Measurements from ENCODE around the gene CDCA7.
"Not testable (repeated sequence)": the region's sequence is repeated elsewhere in the genome, so short reads cannot be mapped to it uniquely, and the experiment has no call there.

Gene CDCA7

DNA sequence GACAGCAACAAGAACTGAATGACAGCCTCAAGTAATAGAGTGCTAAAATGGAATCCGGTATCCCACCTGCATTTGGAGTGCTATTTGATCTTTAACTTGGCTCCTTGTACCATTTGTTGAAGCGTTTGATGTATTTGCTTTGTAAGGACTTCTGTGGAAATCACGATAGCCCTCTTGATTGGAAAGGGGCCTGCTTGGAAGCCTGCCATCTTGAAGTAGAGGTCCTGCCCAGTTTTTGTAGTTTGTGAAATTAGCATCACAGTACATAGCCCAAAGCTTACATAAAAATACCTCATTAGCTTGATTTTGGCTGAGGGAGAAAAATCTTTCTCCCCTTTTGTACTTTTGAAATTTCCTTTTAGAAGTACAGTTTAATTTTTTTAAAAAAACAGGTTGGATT is 2.7 kb downstream of the CDCA7 start:
- FAIRE-seq (no peak), DNase-seq (ENCODE audit: insufficient read length, low spot score) (no peak)

GRCh38 chr2:173358616-173359015 is 3.9 kb downstream of the CDCA7 start:
- FAIRE-seq, result no peak
- no peak for DNase-seq (ENCODE audit: insufficient read length, low spot score)

DNA sequence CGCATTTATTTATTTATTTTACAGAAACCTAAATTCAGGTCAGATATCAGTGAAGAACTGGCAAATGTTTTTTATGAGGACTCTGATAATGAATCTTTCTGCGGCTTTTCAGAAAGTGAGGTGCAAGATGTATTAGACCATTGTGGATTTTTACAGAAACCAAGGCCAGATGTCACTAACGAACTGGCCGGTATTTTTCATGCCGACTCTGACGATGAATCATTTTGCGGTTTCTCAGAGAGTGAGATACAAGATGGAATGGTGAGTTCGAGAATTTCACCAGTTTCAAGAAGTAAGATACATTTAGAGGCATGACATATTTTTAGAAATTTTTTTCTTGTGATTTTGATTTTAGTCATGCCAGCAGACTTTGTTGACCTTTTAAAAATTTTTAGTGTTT is 4.6 kb downstream of the CDCA7 start:
- FAIRE-seq (no peak), DNase-seq (ENCODE audit: insufficient read length, low spot score) (no peak)

DNA sequence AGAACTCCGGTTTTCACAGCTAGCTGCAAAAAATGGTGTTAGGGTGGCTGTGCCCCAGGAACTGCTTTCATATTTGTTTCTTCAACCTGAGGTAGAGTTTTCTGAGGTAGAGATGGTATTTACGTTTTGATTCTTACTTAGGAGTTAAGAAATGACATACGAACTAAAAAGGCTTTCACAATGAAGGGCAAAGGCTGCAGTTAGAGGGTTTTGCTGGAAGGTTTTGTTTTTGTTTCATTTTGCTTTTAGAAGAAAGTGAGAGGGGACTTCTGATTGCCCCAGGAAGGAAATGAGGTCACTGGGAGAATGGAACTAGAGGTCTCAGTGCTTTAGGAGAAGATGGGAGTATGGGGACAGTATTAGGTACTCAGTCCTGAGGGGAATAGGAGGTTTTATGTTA is 15.5 kb downstream of the CDCA7 start:
- no peak for FAIRE-seq
- DNase-seq (ENCODE audit: insufficient read length, low spot score), result no peak

DNA sequence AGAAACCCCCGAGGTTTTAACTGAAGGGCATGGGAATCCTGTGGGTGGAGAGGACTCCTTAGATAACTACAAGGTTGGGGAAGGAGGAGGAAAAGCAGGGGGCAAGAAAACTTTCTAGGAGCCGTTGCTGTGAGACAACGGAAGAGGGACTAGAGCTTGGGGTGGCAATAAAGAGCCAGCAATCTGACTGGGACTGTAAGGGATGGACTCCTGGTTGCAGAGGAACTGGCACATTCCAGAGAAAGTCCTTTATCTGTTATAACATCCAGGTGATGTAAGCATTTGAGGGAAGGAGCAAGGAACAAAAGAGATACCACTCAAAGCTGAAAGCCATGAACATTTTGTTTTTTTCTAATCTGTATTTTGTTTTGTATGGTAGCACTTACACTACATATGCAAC is 16.4 kb downstream of the CDCA7 start:
- DNase-seq (ENCODE audit: insufficient read length, low spot score) (no peak), FAIRE-seq (no peak)

GRCh38 chr2:173373290-173373689 is 18.6 kb downstream of the CDCA7 start:
- FAIRE-seq (no peak), DNase-seq (ENCODE audit: insufficient read length, low spot score) (no peak)

GRCh38 chr2:173374634-173375033 is 20.0 kb downstream of the CDCA7 start:
- DNase-seq (ENCODE audit: insufficient read length, low spot score), result no peak
- FAIRE-seq, result no peak

DNA sequence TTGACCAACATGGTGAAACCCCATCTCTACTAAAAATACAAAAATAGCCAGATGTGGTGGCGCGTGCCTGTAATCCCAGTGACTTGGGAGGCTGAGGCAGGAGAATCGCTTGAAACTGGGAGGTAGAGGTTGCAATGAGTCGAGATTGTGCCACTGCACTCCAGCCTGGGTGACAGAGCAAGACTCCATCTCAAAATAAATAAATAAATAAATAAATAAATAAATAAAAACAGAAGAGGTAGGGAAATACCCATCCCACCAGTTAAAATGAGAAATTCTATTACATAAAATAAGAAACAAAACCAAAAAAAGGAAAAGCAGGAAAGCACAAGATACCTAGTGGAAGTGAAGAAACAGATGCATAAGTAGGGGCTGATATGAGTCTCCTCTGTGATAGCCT is 30.9 kb downstream of the CDCA7 start:
- FAIRE-seq, result not testable (repeated sequence)

DNA sequence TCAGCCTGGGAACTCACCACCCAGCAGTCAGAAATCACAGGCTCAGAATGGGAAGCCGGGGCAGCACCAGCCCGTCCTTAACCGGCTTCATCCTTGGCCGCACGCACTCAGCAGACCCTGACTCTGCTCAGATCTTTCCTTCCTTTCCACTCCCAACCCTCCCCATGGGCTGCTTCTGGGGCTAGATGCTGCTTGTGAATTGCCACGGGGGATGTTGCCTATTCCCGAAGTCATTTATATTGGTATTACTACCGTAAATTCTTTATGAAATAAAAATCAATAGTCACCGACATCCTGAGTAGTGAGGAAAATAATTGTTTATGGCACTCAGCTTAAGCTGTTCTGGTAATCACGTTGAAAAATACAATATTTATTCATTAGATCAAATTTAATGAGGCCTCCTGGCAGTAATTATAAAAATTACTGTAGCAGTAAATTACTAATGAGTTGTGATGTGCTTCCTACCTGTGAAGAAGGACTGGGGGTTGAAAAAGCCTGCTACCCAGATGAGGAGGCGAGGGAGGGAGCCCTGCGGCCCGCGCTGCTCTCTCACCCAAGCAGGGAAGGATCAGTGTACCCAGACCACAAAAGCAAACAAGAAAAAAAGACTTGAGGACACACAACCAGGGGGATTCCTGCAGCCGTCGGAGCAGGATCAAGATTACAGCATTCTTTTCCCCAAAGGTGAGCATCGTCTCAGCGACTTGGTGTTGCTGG is 31.5 kb downstream of the CDCA7 start:
- FAIRE-seq (no peak), DNase-seq (ENCODE audit: insufficient read length, low spot score) (no peak)

More for the DNA sequence above, 30.9 kb downstream of the CDCA7 start:
- not testable (repeated sequence) for DNase-seq (ENCODE audit: insufficient read length, low spot score)

- DNase-seq (ENCODE audit: insufficient read length, low spot score), result no peak
Observed at GRCh38 chr2:173386738-173387065, 32.0 kb downstream of the CDCA7 start.

GRCh38 chr2:173387079-173387478 is 32.4 kb downstream of the CDCA7 start:
- DNase-seq (ENCODE audit: insufficient read length, low spot score), result no peak
- FAIRE-seq, result no peak

More at GRCh38 chr2:173386738-173387065, 32.0 kb downstream of the CDCA7 start:
- no peak for FAIRE-seq

DNA sequence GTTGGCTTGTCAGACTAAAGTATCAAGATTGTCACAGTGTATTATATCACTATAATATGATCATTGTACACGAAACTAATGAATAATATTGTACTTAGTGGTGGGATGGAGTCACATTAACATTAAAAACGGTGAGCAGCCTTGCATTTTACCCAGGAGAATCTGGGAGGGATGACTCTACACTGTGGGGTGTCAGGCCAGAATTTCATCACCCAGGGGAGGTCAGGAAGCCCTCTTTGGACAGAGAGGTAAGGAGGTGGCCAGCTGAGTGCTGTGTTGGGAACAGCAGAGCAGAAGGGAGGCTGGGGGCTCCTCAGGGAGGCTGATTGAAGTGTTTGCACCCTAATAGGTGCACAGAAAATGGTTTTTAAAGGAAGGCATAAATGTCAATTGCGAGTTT is 33.0 kb downstream of the CDCA7 start:
- FAIRE-seq (no peak), DNase-seq (ENCODE audit: insufficient read length, low spot score) (no peak)

GRCh38 chr2:173388795-173389194 is 34.1 kb downstream of the CDCA7 start:
- no peak for DNase-seq (ENCODE audit: insufficient read length, low spot score)
- FAIRE-seq, result no peak

GRCh38 chr2:173390036-173390435 is 35.4 kb downstream of the CDCA7 start:
- FAIRE-seq (no peak), DNase-seq (ENCODE audit: insufficient read length, low spot score) (no peak)

DNA sequence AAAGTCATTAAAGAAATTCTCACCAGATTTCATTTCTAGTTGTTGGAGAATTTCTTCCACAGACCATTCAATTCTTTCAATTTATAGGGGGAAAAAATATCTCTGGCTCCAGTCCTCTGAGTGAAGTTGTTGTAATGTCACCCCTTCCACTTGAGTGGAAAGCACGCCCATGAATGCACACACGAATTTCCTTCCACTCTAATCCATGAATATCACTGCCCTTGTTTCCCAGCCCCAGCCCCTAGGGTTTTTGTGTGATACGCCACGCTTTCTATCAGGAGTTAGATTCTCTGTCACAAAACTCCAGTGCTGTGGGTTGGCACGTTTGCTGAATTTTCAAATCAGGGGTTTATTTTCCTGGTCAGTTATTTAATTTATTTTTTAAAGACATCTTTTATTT is 38.1 kb downstream of the CDCA7 start:
- DNase-seq (ENCODE audit: insufficient read length, low spot score) (no peak), FAIRE-seq (no peak)

DNA sequence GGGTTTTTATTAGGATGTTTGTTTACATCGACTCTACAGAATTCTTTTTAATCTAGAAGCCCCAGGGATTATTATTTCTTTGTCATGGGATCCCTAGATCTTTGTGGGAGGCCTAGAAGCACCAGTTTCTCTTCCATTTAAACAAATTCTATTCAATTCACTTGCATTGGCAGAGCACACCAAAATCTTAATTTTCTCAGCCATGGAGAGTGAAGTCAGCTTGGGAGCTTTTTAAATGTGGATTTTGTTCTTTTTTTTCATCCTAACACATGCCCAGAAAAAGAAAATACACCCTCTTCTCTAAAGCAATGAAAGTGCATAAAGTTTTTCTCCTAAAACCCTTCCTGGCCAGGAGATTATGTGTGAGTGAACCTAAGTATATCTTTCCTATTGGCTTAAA is 38.5 kb downstream of the CDCA7 start:
- DNase-seq (ENCODE audit: insufficient read length, low spot score) (no peak), FAIRE-seq (no peak)

GRCh38 chr2:173393636-173394035 is 39.0 kb downstream of the CDCA7 start:
- DNase-seq (ENCODE audit: insufficient read length, low spot score), result no peak
- FAIRE-seq, result no peak

GRCh38 chr2:173394091-173394974 is 39.7 kb downstream of the CDCA7 start:
- no peak for DNase-seq (ENCODE audit: insufficient read length, low spot score)
- FAIRE-seq, result no peak

DNA sequence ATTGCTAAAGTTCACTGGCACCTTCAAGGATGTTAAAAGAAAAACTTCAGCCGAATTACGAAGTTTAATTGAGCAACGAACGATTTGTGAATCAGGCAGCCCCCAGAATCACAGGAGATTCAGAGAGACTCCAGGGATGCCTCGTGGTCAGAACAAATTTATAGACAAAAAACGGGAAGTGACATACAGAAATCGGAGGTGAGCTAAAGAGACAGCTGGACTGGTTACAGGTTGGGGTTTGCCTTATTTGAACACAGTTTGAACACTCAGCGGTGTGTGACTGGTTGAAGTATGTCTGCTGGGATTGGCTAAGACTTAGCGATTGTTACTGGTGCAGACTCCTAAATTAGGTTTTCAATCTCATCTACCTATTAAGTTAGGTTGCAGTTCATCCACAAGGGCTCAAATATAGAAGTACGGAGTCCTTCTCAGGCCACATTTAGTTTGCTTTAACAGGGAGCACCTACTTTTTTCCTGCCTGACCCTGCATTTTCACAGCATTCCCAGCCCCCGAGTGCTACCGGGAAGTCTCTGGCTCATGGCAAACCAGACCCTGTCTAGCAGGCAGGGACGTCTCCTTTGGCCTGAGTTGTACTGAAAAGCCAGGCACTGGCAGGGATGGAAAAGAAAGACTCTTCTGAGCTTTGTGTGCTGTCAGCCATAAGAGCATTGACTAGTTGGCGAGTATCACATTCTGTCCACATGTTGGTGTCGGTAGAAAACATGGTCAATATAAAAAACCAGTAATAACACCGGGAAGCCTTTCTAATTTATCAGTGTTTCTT is 41.1 kb downstream of the CDCA7 start:
- DNase-seq (ENCODE audit: insufficient read length, low spot score) (no peak), FAIRE-seq (peak; percentile 33)

GRCh38 chr2:173397539-173397938 is 42.9 kb downstream of the CDCA7 start:
- DNase-seq (ENCODE audit: insufficient read length, low spot score), result no peak
- FAIRE-seq, result no peak

DNA sequence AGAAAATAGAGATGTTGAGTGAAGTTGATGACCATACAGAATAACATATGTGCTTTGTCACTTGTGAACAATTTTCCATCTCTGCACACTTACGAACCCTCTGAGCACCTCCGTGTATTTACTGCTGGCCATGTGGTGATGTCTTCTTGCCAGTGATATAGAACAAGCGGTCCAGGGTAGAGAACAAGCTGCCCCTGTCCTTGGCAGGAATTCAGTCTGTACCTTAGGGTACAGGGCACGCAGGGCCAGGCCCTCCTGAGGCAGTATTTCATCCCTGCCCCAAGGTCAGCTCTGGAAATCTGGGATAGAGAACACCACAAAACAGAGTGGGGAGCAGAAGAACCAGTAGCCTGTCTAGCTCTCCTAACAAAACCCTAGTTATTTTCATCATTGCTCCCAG is 44.6 kb downstream of the CDCA7 start:
- no peak for FAIRE-seq
- no peak for DNase-seq (ENCODE audit: insufficient read length, low spot score)

Data from HTR-8/SVneo (cell line).